CD4-positive, alpha-beta T cell treated with Interleukin-4 for 1 hour (primary cell): ENCODE measurements around the gene TPCN2.
"Not testable (repeated sequence)": the region's sequence is repeated elsewhere in the genome, so short reads cannot be mapped to it uniquely, and the experiment has no call there.

Experiments used
- DNase-seq, 2 donors: peaks; one replicate each; pipeline ENCODE4 v3.0.0-alpha.2; 2020 to 2022

The TPCN2 gene

DNA sequence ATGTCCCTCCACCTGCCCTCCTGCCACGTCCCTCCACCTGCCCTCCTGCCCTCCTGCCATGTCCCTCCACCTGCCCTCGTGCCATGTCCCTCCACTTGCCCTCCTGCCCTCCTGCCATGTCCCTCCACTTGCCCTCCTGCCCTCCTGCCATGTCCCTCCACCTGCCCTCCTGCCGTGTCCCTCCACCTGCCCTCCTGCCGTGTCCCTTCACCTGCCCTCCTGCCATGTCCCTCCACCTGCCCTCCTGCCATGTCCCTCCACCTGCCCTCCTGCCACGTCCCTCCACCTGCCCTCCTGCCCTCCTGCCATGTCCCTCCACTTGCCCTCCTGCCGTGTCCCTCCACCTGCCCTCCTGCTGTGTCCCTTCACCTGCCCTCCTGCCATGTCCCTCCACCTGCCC lies 28.2 kb downstream of the TPCN2 start:
- not testable (repeated sequence) for DNase-seq

DNA sequence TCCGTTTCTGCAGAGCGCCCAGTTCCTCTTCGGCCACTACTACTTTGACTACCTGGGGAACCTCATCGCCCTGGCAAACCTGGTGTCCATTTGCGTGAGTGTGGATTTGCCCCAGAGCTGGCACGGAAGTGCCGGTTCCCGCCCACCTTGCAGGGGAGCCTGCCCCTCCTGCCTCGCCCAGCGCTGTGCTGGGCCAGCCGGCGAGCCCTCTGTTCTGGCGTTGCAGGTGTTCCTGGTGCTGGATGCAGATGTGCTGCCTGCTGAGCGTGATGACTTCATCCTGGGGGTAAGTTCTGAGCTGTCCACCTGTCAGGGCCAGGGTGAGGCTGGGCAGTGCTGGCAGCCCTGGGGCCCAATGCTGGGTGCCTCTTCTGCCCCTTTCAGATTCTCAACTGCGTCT lies 29.8 kb downstream of the TPCN2 start:
- DNase-seq: no peak

DNA sequence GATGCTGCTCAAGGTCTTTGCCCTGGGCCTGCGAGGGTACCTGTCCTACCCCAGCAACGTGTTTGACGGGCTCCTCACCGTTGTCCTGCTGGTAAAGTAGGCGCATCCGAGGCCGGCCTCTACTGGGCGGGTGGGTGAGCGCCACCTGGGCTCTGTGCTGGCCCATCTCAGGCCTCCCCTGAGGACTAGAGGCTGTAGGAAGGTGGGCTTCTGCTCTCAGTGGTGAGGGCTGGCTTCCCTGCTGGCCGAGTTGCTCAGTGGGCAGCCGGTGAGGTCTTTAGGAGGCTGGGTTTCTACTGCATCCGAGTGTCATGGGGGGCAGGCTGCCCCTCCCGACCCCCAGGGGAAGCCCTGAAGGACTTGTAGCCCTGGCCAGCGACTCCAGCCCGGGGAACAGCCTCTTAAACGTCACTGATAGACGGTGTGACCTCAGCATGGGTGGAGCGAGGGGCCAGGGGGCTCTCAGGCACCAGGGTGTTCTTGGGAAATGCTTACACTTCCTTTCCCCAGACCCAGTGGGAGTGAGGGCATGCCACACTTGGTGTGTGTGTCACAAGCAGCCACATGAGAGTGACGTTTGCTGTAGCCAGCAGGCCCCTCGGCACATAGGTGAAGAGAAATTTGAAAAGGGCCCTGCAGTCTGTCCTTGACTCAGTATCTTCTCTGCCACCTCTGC lies 30.3 kb downstream of the TPCN2 start:
- DNase-seq: peak; percentile 17 to 82

DNA sequence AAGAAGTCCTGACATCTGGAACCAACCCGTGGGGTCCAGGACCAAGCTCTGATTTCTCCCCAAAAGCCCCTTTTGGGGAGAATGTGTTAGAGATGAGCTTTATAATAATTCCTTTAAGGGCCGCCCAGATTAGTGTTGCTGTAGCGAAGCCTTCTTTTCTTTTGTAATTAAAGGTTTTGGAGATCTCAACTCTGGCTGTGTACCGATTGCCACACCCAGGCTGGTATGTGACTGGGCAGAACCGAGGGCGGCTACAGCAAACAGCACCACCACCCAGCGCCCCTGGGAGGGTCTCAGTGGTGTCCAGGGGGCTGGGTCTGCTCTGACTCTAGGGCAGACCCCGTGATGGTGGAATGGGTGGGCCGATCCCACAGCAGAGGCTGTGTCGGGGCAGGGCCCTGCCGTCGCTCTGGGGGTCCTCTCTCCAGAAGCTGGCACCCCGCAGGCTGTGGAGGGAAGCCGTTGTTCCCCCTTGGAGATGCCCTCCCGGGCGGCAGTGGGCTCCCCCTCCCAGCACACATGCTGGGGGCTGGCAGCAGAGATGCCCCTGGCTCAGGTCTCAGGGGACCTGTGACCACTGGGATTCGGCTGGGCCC lies 31.0 kb downstream of the TPCN2 start:
- DNase-seq: no peak

DNA sequence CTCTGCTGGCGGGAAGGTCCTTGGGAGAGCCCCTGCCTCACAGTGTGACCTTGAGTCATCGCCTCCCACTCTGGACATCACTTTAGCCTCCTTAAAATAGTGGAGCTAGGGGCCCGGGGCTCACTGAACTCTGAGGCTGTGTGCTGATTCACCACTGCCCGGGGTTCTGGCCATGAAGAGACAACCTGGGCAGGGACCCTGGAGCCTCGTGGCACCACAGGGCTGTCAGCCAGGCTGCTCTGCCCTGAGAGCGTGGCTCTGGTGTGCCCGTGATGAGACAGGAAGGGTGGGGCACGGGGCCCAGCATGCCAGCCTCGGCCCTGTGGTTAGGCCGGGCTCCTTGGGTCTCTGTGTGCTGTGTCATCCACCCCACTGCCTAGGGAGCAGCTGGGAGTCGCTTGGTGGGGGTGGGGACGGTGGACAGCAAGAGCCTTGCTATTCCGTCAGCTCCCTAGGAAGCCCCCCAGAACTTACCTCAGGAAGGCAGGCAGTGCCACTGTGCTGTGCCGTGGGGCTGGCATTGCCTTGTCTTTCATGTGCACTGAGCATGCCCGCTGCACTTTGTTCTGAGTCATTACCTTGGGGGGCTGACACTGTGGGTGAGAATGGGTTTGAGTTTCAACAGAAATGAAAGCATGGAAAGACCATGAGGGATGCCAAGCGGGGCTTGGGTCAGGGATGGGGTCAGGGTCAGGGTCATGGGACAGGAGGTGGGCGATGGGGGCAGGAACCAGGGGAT lies 31.7 kb downstream of the TPCN2 start:
- peak; percentile 38 to 73 for DNase-seq

DNA sequence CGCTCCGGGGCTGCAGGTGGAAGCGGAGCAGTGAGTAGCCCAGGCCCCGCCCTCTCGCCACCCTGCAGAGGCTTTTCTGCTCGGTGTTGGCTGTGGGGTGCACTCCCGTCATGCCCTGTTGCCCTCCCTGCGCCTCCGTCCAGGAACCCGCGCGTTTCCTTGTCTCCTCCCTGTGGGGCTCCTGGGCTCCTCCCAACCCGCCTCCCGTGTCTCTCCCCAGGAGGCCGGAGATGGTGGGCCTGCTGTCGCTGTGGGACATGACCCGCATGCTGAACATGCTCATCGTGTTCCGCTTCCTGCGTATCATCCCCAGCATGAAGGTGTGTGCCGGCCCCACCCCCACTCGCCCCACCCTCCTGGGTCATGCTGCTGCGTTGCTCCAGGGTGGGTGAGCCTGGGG lies 32.4 kb downstream of the TPCN2 start:
- DNase-seq: no peak

DNA sequence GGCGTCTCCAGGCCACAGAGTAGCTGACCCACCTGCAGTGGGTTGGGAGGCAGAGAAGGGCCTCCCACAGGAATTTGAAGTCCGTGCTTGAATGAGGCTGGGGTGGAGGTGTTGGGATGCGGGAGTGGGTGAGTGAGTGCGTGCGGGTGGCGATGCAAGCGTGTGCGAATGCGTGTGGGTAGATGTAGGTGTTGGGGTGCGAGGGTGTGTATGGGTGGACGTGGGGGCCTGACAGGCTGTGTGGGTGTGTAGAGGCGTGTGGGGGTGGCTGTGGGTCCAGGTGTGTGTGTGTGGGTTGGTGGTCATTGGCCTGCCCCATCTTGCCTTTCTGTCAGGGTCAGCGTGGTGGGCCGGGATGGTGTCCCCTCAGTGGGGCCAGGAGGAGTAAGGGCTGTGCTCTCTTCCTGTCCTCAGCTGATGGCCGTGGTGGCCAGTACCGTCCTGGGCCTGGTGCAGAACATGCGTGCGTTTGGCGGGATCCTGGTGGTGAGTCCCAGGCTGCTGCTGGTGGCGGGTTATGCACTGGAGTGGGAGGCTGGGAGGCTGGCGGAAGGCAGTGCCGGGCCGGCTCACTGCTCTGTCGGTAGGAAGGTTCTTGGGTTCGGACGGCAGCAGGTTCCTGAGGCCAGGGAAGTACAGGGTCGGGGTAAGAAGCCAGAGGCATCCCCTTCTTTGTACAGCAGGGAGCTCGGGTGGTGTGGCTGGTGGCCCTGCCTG lies 35.0 kb downstream of the TPCN2 start:
- no peak for DNase-seq

DNA sequence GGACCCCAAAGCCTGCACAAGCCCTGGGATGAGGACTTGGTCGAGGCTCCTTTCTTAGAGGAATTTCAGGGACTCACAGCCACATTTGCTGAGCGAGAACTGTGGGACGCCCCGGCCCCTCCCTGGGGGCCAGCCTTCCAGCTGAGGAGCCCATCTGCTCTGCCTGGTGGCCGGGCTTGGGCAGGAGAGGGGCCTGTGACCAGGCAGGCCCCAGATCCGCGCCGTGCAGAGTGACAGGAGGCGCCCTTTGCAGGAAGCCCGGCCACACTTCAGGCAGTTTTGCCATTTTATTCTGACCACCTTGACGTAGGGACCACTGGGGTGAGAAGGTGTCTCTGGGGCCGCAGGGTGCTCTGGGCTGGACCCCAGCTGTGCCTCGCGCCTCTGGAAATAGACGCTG lies 35.6 kb downstream of the TPCN2 start:
- DNase-seq: no peak

DNA sequence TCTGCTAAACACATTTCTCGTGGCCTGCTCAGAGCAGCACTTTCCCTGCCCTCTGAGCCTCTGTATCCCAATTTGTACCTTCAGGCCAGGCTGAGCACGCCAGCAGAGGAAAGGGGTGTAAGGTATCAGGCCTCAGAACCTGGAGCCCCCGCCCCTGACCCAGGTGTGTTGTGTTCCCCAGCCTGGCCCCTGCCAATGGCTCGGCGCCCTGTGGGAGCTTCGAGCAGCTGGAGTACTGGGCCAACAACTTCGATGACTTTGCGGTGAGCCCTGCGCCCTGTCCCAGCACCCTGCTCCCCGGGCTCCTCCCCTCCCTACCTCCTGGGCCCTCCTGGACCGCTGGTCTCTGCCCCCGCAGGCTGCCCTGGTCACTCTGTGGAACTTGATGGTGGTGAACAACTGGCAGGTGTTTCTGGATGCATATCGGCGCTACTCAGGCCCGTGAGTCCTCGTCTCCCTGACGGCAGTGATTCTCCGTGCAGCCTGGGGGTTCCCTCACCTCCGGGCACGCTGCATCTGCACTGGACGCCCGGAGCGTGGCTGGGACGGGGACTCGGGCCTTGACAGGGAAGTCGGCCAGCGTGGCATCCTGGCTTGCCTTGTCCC lies 36.9 kb downstream of the TPCN2 start:
- no peak for DNase-seq

DNA sequence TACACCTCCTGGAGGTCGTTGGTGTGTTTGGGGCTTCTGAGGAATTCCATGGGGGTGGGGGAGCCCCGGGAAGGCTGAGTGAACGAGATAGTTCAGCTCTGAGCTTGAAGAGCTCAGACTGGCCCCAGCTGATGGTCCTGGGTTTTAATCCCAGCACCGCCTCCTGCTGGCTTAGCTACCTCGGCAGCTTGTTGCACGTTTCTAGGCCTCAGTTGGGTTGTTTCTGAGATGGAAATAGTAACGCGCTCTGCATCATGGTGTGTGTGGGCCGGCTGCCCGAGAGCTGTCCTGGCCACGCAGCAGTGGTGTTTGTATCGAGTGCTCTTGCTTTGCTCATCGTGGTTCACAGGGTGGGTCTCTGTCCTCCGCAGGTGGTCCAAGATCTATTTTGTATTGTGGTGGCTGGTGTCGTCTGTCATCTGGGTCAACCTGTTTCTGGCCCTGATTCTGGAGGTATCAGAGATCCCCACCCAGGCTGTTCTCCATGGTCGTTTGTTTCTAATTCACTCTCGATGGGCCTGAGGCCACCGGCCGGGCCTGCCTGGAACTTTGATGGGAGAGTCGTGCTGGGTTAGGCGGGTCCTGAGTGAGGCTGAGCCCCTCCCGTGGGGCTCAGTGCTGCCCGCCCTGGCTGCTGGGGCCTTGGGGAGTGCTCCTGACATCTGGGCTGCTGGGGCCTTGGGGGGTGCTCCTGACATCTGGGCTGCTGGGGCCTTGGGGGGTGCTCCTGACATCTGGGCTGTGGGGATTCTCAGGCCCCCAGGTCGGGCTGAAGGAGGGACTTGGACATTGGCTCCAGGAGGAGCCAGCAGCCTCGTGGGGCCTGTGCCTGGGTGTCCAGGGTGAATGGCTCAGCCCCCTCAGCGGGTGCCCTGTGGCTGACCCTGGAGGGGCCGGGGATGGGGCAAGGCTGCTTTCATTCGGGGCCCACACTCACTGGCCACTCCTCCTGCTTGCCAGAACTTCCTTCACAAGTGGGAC lies 37.7 kb downstream of the TPCN2 start:
- DNase-seq: no peak

DNA sequence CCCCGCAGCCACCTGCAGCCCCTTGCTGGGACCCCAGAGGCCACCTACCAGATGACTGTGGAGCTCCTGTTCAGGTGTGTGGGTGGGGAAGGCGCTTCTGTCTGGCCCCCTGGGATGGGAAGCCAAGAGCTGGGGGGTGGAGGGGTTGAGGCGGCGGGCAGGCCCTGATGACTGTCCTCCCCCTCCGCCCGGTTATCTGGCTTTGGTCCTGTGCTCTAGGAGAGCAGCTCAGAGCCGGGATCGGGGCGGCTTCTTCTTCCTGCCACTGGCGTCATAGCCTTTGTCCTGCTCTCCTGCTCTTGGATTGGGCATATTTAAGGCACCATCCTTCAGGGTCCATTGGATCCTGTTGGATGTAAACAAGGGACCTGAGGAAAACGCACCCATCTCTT lies 38.4 kb downstream of the TPCN2 start:
- no peak for DNase-seq

DNA sequence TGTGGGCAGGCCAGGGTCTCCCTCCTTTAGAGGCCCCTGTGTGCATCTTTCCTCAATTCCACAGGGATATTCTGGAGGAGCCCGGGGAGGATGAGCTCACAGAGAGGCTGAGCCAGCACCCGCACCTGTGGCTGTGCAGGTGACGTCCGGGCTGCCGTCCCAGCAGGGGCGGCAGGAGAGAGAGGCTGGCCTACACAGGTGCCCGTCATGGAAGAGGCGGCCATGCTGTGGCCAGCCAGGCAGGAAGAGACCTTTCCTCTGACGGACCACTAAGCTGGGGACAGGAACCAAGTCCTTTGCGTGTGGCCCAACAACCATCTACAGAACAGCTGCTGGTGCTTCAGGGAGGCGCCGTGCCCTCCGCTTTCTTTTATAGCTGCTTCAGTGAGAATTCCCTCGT lies 39.1 kb downstream of the TPCN2 start:
- no peak for DNase-seq

DNA sequence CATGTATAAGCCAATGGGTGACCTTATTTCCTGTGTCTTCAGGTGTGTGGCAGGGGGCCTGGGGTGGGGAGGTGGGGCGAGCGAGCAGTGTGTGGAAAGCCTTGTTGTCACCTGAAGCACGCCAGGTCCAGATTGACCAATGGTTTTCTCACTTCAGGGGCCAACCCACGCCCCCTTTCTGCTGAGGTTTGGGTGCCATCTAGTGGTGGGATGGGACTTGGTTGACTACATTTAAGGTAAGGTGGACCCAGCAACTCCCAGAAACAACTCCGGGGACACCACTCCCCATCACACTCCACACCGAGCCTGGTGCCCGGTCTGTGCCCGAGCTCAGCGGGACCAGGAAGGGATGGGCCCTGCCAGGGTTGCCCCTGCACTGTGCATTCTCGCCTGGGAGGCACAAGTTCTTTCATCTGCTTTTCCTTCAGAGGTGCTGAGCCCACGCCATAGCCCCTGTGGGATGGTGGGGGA lies 40.0 kb downstream of the TPCN2 start:
- DNase-seq: peak; percentile 64

DNA sequence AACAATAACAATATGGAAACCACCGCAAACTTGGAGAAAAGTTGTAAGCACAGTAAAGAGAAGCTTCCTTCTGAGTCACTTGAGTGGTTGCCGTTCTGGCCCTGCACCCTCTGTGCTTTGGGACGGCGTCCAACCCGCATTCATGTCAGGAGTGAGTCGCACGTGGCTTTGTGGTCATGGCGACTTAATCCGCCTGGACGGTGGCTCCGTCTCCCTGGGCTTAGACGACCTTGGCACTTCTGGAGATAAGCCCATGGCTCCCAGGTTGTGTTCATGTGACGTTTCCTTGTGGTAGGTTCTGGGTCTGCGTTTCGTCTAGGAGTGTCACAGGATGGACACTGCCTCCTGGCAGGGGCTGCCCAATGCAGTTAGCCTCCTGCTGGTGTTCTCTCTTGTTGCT lies 40.5 kb downstream of the TPCN2 start:
- DNase-seq: no peak

DNA sequence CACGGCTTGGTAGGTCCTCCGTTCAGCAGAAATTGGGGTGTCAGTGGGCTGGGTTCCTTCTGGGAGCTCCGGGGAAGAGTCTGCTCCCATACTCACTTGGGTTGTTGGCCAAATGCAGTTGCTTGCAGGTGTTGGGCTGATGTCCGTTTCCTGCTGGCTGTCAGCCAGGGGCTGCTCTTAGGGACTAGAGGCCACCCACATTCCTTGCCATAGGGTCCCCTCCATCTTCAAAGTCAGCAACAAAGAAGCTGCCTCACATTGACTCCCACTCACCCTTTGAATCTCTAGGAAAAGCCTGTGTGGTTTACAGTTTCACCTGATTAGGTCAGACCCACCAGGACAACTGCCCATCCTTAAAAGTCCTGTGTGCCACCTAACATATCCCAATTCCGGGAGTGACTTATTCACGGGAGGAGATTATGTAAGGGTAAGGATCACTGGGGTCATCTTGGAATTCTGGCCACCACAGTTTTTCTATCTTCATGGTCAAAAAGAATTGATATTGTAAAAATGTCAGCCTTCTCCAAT lies 43.0 kb downstream of the TPCN2 start:
- no peak for DNase-seq

DNA sequence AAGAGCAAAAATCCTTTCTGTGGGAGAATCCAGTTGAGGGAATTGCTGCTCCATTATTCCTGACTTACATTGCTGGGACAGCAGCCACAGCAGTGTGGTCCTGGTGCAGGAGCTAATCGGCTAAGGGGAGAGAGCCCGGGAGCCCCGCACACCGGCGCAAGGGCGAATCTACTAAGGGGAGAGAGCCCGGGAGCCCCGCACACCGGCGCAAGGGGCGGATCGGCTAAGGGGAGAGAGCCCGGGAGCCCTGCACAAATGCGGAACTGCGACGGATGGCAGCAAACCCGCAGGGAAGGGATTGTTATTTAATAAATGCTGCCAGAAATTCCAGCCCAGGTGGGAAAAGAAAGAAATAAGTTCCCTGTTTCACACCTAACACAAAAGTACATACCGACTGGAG lies 43.5 kb downstream of the TPCN2 start:
- DNase-seq: no peak

DNA sequence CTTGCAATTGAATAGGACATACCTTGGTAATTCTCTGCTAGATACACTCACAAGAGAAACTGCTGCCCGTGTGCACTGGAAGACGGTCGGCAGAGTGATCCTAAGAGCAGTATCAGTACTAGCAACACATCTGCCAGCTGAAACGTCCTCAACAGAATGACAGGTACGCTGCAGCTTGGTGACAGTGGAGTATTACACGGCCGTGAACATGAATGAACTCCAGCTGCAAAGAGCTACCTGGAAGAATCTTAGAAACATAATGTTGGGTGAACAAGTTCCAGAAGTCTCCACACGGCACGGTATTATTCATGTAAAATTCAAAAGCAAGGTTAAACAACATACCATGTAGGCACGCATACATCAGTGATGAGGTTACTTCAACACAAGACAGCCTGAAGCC lies 44.4 kb downstream of the TPCN2 start:
- DNase-seq: no peak

DNA sequence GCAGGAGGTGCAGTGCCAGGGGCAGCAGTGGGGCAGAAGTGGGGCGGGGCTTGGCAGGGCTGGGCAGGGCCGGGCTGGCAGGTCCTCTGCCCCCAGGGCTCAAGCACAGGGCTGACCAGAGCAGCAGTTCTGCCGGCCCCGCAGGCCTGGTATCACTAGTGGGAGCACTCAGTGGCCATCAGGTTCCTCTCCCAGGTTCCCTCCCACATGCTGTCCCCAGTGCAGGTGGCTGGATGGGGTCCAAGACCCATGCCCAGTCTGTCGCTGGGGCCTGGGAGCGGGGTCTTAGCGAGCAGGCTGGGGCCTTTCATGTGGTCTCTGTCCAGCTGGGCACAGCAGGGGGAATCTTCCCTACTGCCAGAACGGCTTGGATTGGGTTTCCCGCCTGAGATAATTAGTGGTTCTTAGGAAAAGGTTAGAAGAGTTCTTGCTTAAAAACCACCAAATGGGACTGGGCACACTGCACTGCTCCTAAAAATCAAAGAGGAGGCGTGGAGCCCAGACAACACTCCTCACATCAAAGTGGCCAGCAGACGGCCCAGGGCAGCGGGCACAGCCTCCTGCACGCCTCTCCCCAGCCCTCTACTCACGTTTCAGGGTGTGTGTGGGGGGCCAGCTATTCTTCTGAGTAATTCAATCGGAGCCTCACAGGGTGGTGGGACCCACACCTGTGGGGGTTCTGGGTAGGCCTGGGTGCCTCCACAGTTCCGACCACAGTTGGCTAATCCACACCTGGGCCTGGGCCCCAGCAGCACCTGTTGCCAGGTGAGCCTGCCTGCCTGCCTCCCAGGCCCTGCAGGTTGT lies 45.6 kb downstream of the TPCN2 start:
- DNase-seq: no peak

DNA sequence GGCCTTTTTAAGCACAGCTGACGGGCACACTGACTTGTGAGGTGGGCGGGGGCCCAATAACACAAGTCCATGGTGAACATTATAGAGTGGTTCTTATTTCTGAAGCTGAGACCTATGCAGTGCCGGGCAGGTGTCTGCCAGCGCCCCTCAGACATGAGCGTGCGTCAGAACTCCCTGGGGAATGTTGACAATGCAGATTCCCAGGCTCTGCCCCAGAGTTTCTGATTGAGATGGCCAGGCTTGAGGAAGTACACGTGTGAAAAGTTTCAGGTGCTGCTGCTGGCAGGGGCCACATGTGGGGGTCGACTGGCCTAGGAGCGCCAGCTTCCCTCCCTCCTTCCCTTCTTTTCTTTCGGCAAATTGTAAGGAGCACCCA lies 46.2 kb downstream of the TPCN2 start:
- no peak for DNase-seq

DNA sequence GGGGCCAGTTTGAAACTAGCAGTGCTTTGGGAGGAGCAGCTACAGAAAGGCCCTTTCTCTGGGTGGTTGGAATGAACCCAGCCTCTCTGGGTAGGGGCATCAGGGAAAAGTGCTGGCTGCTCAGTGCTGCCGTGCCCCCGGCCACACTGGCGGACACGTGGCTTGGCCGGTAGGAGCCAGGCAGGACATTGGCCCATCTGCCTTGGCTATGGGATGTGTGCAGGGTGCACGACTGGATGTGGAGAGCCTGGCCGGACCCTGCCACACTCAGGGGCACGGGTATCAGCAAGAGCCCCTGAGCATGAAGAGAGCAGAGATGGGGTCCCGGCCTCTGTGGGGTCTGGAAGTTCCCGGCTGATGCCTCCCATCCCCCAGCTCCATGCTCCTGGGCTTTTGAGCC lies 46.6 kb downstream of the TPCN2 start:
- no peak for DNase-seq

DNA sequence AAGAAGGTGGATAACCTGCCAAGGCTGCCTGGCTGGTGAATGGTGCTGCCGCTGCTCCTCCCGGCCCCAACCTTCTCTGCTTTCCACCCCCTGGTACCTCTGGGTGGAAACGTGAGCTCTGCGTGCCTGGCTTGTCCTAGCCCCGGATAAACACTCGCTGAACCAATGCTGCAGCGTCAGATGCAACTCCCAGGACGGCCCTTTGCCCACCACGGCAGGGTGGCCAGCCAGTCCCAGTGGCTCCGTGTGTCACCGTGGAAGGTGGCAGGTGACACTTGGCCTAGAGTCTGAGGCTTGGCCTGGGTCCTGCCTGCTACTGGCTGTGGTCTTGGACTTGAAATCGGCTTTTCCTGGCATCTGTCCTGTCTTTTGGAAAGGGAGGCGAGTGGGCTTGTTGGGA lies 47.7 kb downstream of the TPCN2 start:
- DNase-seq: no peak
